ENCODE data around the gene SPTBN5.

The SPTBN5 gene

GRCh38 chr15:41822957-41823356, 70.9 kb downstream of the SPTBN5 start:
- no peak for TF ChIP-seq ZFP30 (CRISPR knock-in tag; IDR thresholded peaks at IDR 0.05)
- TF ChIP-seq RARB (CRISPR knock-in tag; IDR thresholded peaks at IDR 0.05): no peak
- no peak for TF ChIP-seq SNAI2 (CRISPR knock-in tag; IDR thresholded peaks at IDR 0.05)
- TF ChIP-seq ZFP3 (CRISPR knock-in tag; IDR thresholded peaks at IDR 0.05): no peak
- no peak for TF ChIP-seq ZC3H10 (CRISPR knock-in tag; IDR thresholded peaks at IDR 0.05)
- no peak for TF ChIP-seq ZNF70 (CRISPR knock-in tag; IDR thresholded peaks at IDR 0.05)
- TF ChIP-seq CREB5 (CRISPR knock-in tag; IDR thresholded peaks at IDR 0.05; ENCODE audit: low read depth): no peak
- no peak for ATAC-seq

- no peak for ATAC-seq
- TF ChIP-seq PPARA (CRISPR knock-in tag; IDR thresholded peaks at IDR 0.05; ENCODE audit: borderline replicate concordance) (no peak), TSHZ2 (CRISPR knock-in tag; IDR thresholded peaks at IDR 0.05) (no peak), ZFP3 (CRISPR knock-in tag; IDR thresholded peaks at IDR 0.05) (no peak), CSDC2 (CRISPR knock-in tag; IDR thresholded peaks at IDR 0.05) (no peak), GLIS3 (CRISPR knock-in tag; IDR thresholded peaks at IDR 0.05) (no peak), BACH2 (CRISPR knock-in tag; IDR thresholded peaks at IDR 0.05; ENCODE audit: borderline replicate concordance) (no peak)
Observed at GRCh38 chr15:41822471-41822870, 71.4 kb downstream of the SPTBN5 start.

- no peak for TF ChIP-seq POU6F1 (CRISPR knock-in tag; IDR thresholded peaks at IDR 0.05; ENCODE audit: borderline replicate concordance, low read depth)
- TF ChIP-seq ZNF8 (CRISPR knock-in tag; IDR thresholded peaks at IDR 0.05): no peak
- TF ChIP-seq ZNF565 (CRISPR knock-in tag; conservative IDR thresholded peaks at IDR 0.05; ENCODE audit: low read depth): no peak
- TF ChIP-seq ZC3H10 (CRISPR knock-in tag; IDR thresholded peaks at IDR 0.05): no peak
- TF ChIP-seq ISL1 (CRISPR knock-in tag; IDR thresholded peaks at IDR 0.05): no peak
- no peak for TF ChIP-seq TOX (CRISPR knock-in tag; IDR thresholded peaks at IDR 0.05; ENCODE audit: borderline replicate concordance)
- no peak for TF ChIP-seq BACH2 (CRISPR knock-in tag; IDR thresholded peaks at IDR 0.05; ENCODE audit: borderline replicate concordance)
- TF ChIP-seq CSRNP3 (CRISPR knock-in tag; IDR thresholded peaks at IDR 0.05): no peak
- TF ChIP-seq TSHZ2 (CRISPR knock-in tag; IDR thresholded peaks at IDR 0.05): no peak
- TF ChIP-seq ZNF70 (CRISPR knock-in tag; IDR thresholded peaks at IDR 0.05): no peak
- no peak for TF ChIP-seq ARNTL (CRISPR knock-in tag; IDR thresholded peaks at IDR 0.05; ENCODE audit: borderline replicate concordance, low read depth)
- TF ChIP-seq RARB (CRISPR knock-in tag; IDR thresholded peaks at IDR 0.05): no peak
- no peak for TF ChIP-seq GLIS3 (CRISPR knock-in tag; IDR thresholded peaks at IDR 0.05)
- no peak for ATAC-seq
Observed at GRCh38 chr15:41821831-41822230, 72.0 kb downstream of the SPTBN5 start.
